HG02973 (cell line): ENCODE data around the gene SLC35F5.
"Not testable (repeated sequence)": the region's sequence is repeated elsewhere in the genome, so short reads cannot be mapped to it uniquely, and the experiment has no call there.

ENCODE experiments used
- ATAC-seq: cut with Tn5 transposase; IDR thresholded peaks from one replicate; pipeline ENCODE4 v1.9.1; 2021; ENCODE audit warnings: moderate library complexity; ENCODE audit not compliant: unreplicated experiment

SLC35F5 gene

GRCh38 chr2:113757138-113757657 is 756 bp upstream of the SLC35F5 start:
- no peak for ATAC-seq

- peak; percentile 38 for ATAC-seq
Observed at GRCh38 chr2:113755835-113756354, 547 bp downstream of the SLC35F5 start.

GRCh38 chr2:113755035-113755834 is 1.2 kb downstream of the SLC35F5 start:
- ATAC-seq: no peak

- no peak for ATAC-seq
Observed at GRCh38 chr2:113754160-113754559, 2.3 kb downstream of the SLC35F5 start.

GRCh38 chr2:113750385-113750784 is 6.1 kb downstream of the SLC35F5 start:
- no peak for ATAC-seq

GRCh38 chr2:113741091-113741490 is 15.4 kb downstream of the SLC35F5 start:
- no peak for ATAC-seq

- no peak for ATAC-seq
Observed at GRCh38 chr2:113739849-113740248, 16.6 kb downstream of the SLC35F5 start.

GRCh38 chr2:113734185-113734584 is 22.3 kb downstream of the SLC35F5 start:
- peak; percentile 73 for ATAC-seq

GRCh38 chr2:113724010-113724409 is 32.4 kb downstream of the SLC35F5 start:
- no peak for ATAC-seq

GRCh38 chr2:113723411-113723810 is 33.0 kb downstream of the SLC35F5 start:
- ATAC-seq: no peak

GRCh38 chr2:113720167-113720566 is 36.3 kb downstream of the SLC35F5 start:
- no peak for ATAC-seq

GRCh38 chr2:113716291-113716690 is 40.2 kb downstream of the SLC35F5 start:
- ATAC-seq: no peak

GRCh38 chr2:113712941-113713340 is 43.5 kb downstream of the SLC35F5 start:
- ATAC-seq: no peak

GRCh38 chr2:113711851-113712250 is 44.6 kb downstream of the SLC35F5 start:
- ATAC-seq: no peak

- no peak for ATAC-seq
Observed at GRCh38 chr2:113709022-113709421, 47.4 kb downstream of the SLC35F5 start.

GRCh38 chr2:113707106-113707505 is 49.3 kb downstream of the SLC35F5 start:
- ATAC-seq: no peak

GRCh38 chr2:113705982-113706523 is 50.4 kb downstream of the SLC35F5 start:
- ATAC-seq: no peak

GRCh38 chr2:113704300-113704993 is 52.0 kb downstream of the SLC35F5 start:
- ATAC-seq: not testable (repeated sequence)

GRCh38 chr2:113703386-113704299 is 52.8 kb downstream of the SLC35F5 start:
- no peak for ATAC-seq

GRCh38 chr2:113700186-113700841 is 56.1 kb downstream of the SLC35F5 start:
- ATAC-seq: peak; percentile 85
